ENCODE results near the gene CD40. TPM values are rescaled to one million over a fixed set of nuclear protein-coding genes. Genes with fewer than 3 reads are reported as not detected.

The CD40 gene
- total and polyA plus RNA-seq, 2 of the 4 experiments (the other 2 are of a cell fraction), result 0.36 to 0.92 TPM

DNA sequence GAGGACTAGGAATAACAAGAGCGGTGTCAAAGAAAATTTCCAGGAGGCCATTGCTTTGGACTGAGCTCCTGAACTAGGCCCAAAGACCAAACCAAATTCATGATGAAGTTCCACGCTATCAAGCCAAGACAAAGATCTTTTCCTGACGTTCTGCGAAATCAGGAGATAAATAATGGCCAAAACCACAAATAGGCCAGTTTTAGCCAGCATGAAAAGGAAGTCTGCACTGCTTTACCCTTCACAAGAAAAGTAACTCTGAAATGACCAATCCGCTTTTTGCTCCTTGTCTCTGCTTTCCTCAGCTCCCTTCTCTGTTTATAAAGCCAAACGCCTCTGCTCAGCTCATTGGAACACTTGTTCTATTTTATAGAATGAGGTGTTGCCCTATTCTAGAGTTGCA lies 35.0 kb upstream of the CD40 start:
- Histone ChIP-seq H3K27ac (ENCODE audit: insufficient read depth, low read length) (no peak overlapping the region), H3K14ac (replicated peaks; ENCODE audit: low read depth, low read length) (no peak overlapping the region), H2BK120ac (ENCODE audit: low read depth, low read length) (no peak overlapping the region), H3K18ac (ENCODE audit: low read depth, low read length) (no peak overlapping the region), H3K4ac (ENCODE audit: low read depth, low read length) (no peak overlapping the region), H3K9ac (ENCODE audit: low read depth, low read length) (no peak overlapping the region), H2BK15ac (ENCODE audit: low read depth, low read length) (no peak overlapping the region), H3K79me1 (ENCODE audit: low read depth in 1 of 2, low read length in 2 of 2) (peaks cover 29 to 58% of the 10 kb centered on the region in 2 experiments), H3K9me1 (ENCODE audit: insufficient read depth, low read length) (peaks cover 14% of the 10 kb centered on the region; the same call in 1 of the 2 replicates), H3K56ac (ENCODE audit: extremely low read depth, insufficient read depth, low read length) (no peak overlapping the region), H4K20me1 (ENCODE audit: insufficient read depth, low read length) (peaks cover 76% of the 10 kb centered on the region), H2BK20ac (ENCODE audit: low read depth, low read length) (no peak overlapping the region), H4K5ac (ENCODE audit: low read depth, low read length) (no peak overlapping the region), H2AFZ (replicated peaks; ENCODE audit: low read length, poor library complexity) (no peak overlapping the region), H2BK5ac (ENCODE audit: low read depth, low read length, poor library complexity, severe bottlenecking) (no peak overlapping the region), H2AK9ac (replicated peaks; ENCODE audit: low read depth, low read length, poor library complexity) (no peak overlapping the region), H3K36me3 (ENCODE audit: control insufficient read depth, insufficient read depth, low read length) (peaks cover 5% of the 10 kb centered on the region), H3K4me2 (ENCODE audit: low read depth, low read length) (no peak overlapping the region), H3K27me3 (ENCODE audit: control insufficient read depth, insufficient read depth, low read length) (no peaks in the 10 kb centered on the region), H2AK5ac (ENCODE audit: low read depth, low read length) (no peak overlapping the region), H3K4me1 (ENCODE audit: control insufficient read depth, insufficient read depth, low read length) (peaks cover 7% of the 10 kb centered on the region), H3K4me3 (ENCODE audit: insufficient read depth, low read depth, low read length) (no peak overlapping the region), H4K91ac (ENCODE audit: insufficient read depth, low read depth, low read length) (no peak overlapping the region), H4K8ac (ENCODE audit: low read depth in 2 of 2, low read length in 2 of 2) (no peak overlapping the region), H3K23ac (ENCODE audit: low read depth, low read length) (no peak overlapping the region), H3K9me3 (ENCODE audit: control insufficient read depth, insufficient read depth, low read length) (no peaks in the 10 kb centered on the region)
- in situ Hi-C loops (cut with MboI; ENCODE audit: low sequenced_read_pairs), result no loop called here
- no peak for DNase-seq
- 100% methylated on average over 2 of the region's 6 CpGs; no CpG with 5 or more reads in 1 of the 2 experiments for WGBS, 2 experiments (ENCODE audit: extremely low coverage in 2 of 2, insufficient read length in 1 of 2)
- no peak for ATAC-seq (ENCODE audit: low read depth)
- ChIA-PET POLR2A (ENCODE audit: unreplicated experiment) (interaction anchor here (0.7 kb wide), 1 partner anchor 56 kb away, joined by 3 read pairs; no protein-coding TSS in a partner anchor), CTCF (no interaction called here)
- TF ChIP-seq FOS (IDR thresholded peaks at IDR 0.05; ENCODE audit: low read depth, low read length), result no peak
- TF ChIP-seq RFX5 (IDR thresholded peaks at IDR 0.05; ENCODE audit: low read depth, low read length), result no peak
- no peak for TF ChIP-seq MXI1 (IDR thresholded peaks at IDR 0.05; ENCODE audit: borderline replicate concordance, low read depth, low read length)
- BruUV-seq (replicated peaks), result no TSS peak
- intact Hi-C loops (cut with micrococcal nuclease), result loop anchor here (10.0 kb wide), 1 partner anchor 308 kb away; no protein-coding TSS in a partner anchor
- dilution Hi-C loops (cut with HindIII; ENCODE audit: low sequenced_read_pairs, unreplicated experiment), result no loop called here

Data from IMR-90 (cell line).